ENCODE results near the gene NOL8. TPM values are rescaled to one million over a fixed set of nuclear protein-coding genes. Genes with fewer than 3 reads are reported as not detected.
A peak's percentile ranks its signal among the peaks of the same experiment; 100 is the strongest.

The NOL8 gene
- total RNA-seq, 1 donor from 2014 or later: 78.4 TPM

GRCh38 chr9:92353051-92353450 is 27.9 kb upstream of the NOL8 start:
- CTCF ChIA-PET: no interaction called here
- H3K27me3 Mint-ChIP-seq: no peaks in the 10 kb centered on the region
- peak overlapping the region; percentile 3 for H3K4me3 Mint-ChIP-seq
- H3K27ac Mint-ChIP-seq: peak overlapping the region; percentile 25
- peaks cover 12% of the 10 kb centered on the region for H3K9me3 Mint-ChIP-seq
- POLR2A ChIA-PET: no interaction called here
- DNase-seq (no peak), ATAC-seq (ENCODE audit: low read depth) (no peak)
- intact Hi-C loops (cut with micrococcal nuclease): no loop called here
- peaks cover 10% of the 10 kb centered on the region for H3K4me1 Mint-ChIP-seq
- H3K36me3 Mint-ChIP-seq (ENCODE audit: low read depth): peaks cover 21% of the 10 kb centered on the region
- TF ChIP-seq CTCF (IDR thresholded peaks at IDR 0.05): no peak

GRCh38 chr9:92350740-92351133 is 25.6 kb upstream of the NOL8 start:
- POLR2A ChIA-PET: interaction anchor here (0.6 kb wide), 1 partner anchor 723 kb away, joined by 4 read pairs; no protein-coding TSS in a partner anchor
- H3K27ac Mint-ChIP-seq: no peak overlapping the region
- ATAC-seq (ENCODE audit: low read depth): no peak

GRCh38 chr9:92349771-92350739 is 24.9 kb upstream of the NOL8 start:
- no peaks in the 10 kb centered on the region for H3K27me3 Mint-ChIP-seq

More at GRCh38 chr9:92350740-92351133, 25.6 kb upstream of the NOL8 start:
- TF ChIP-seq CTCF (IDR thresholded peaks at IDR 0.05): no peak
- Mint-ChIP-seq H3K9me3 (peaks cover 4% of the 10 kb centered on the region), H3K36me3 (ENCODE audit: low read depth) (peaks cover 9% of the 10 kb centered on the region), H3K4me3 (no peak overlapping the region), H3K4me1 (peaks cover 10% of the 10 kb centered on the region), H3K27me3 (no peaks in the 10 kb centered on the region)
- DNase-seq: no peak
- intact Hi-C loops (cut with micrococcal nuclease): no loop called here
- CTCF ChIA-PET: no interaction called here

GRCh38 chr9:92345582-92345981 is 20.4 kb upstream of the NOL8 start:
- DNase-seq (no peak), ATAC-seq (ENCODE audit: low read depth) (no peak)
- peaks cover 5% of the 10 kb centered on the region for H3K9me3 Mint-ChIP-seq
- no peaks in the 10 kb centered on the region for H3K27me3 Mint-ChIP-seq
- peaks cover 11% of the 10 kb centered on the region for H3K36me3 Mint-ChIP-seq (ENCODE audit: low read depth)
- H3K4me1 Mint-ChIP-seq: no peaks in the 10 kb centered on the region
- intact Hi-C loops (cut with micrococcal nuclease): no loop called here
- no peak overlapping the region for H3K27ac Mint-ChIP-seq
- CTCF ChIA-PET: no interaction called here
- POLR2A ChIA-PET: no interaction called here
- no peak for TF ChIP-seq CTCF (IDR thresholded peaks at IDR 0.05)
- no peak overlapping the region for H3K4me3 Mint-ChIP-seq

More at GRCh38 chr9:92349771-92350739, 24.9 kb upstream of the NOL8 start:
- no peak for TF ChIP-seq CTCF (IDR thresholded peaks at IDR 0.05)
- H3K9me3 Mint-ChIP-seq: peaks cover 3% of the 10 kb centered on the region
- H3K4me3 Mint-ChIP-seq: no peak overlapping the region
- peaks cover 4% of the 10 kb centered on the region for H3K36me3 Mint-ChIP-seq (ENCODE audit: low read depth)
- intact Hi-C loops (cut with micrococcal nuclease): no loop called here
- peaks cover 10% of the 10 kb centered on the region for H3K4me1 Mint-ChIP-seq
- ATAC-seq (ENCODE audit: low read depth) (no peak), DNase-seq (no peak)
- H3K27ac Mint-ChIP-seq: no peak overlapping the region
- ChIA-PET CTCF (no interaction called here), POLR2A (interaction anchor here (0.6 kb wide), 1 partner anchor 724 kb away, joined by 4 read pairs; no protein-coding TSS in a partner anchor)

- H3K36me3 Mint-ChIP-seq (ENCODE audit: low read depth): peaks cover 26% of the 10 kb centered on the region
- no peak for DNase-seq
- TF ChIP-seq CTCF (IDR thresholded peaks at IDR 0.05): no peak
These were observed 17.8 kb upstream of the NOL8 start for GRCh38 chr9:92342825-92343488.

More at GRCh38 chr9:92342825-92343488, 17.8 kb upstream of the NOL8 start:
- POLR2A ChIA-PET: no interaction called here
- ATAC-seq (ENCODE audit: low read depth): no peak
- H3K27me3 Mint-ChIP-seq: no peaks in the 10 kb centered on the region
- CTCF ChIA-PET: no interaction called here
- no peak overlapping the region for H3K27ac Mint-ChIP-seq
- H3K4me3 Mint-ChIP-seq: no peak overlapping the region
- H3K4me1 Mint-ChIP-seq: no peaks in the 10 kb centered on the region
- intact Hi-C loops (cut with micrococcal nuclease): no loop called here
- H3K9me3 Mint-ChIP-seq: peaks cover 6% of the 10 kb centered on the region
